HG03039 (cell line): Measurements from ENCODE around the gene FAM193A.
"Not testable (repeated sequence)": the region's sequence is repeated elsewhere in the genome, so short reads cannot be mapped to it uniquely, and the experiment has no call there.

ENCODE experiments used
- ATAC-seq: cut with Tn5 transposase; IDR thresholded peaks from one replicate; pipeline ENCODE4 v1.9.1; 2021; ENCODE audit warnings: mild to moderate bottlenecking, moderate library complexity; ENCODE audit not compliant: unreplicated experiment

The FAM193A gene

DNA sequence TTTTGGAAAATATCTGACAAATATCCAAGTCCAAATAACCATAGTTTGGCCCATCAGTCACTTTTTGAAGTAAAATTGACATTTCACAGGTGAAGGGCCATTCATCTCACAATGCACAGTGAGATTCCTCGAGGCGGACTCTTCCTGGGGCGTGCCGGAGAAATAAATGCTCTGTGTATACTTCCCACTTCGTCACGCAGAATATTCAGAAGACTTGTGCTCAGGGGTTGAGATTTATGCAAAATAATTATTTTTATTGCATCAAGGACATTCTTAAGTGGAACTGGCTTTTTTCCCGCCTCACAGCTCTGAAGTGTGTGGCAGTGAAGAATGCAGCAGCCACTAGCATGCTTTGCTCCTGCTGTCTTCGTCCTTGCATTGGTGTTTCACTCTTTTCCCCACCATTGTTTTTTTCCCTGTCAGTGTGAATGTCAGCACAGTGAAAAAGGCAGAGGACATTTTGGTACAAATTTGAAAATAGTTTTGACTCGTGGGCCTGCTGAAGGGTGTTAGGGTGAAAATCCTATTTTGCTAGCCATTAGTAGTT, 70.6 kb downstream of the FAM193A start:
- no peak for ATAC-seq

DNA sequence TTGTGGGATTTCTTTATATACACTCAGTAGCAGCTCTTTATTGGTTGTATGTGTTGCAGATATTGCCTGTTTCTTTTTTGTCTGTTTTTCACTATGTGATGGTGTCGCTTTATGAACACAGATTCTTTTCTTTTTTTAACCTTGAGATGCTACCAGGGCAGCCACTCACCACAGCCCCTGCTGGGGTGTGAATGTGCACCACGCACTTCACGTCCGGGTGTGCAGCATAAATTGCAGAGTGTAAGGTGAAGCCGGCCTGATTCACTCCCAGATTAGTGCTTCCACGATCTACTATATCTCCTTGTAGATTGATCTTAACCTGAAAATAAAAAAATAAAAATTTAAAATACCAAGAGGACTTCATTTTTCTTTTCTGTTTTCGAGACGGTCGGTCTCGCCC, 71.4 kb downstream of the FAM193A start:
- ATAC-seq, result no peak

DNA sequence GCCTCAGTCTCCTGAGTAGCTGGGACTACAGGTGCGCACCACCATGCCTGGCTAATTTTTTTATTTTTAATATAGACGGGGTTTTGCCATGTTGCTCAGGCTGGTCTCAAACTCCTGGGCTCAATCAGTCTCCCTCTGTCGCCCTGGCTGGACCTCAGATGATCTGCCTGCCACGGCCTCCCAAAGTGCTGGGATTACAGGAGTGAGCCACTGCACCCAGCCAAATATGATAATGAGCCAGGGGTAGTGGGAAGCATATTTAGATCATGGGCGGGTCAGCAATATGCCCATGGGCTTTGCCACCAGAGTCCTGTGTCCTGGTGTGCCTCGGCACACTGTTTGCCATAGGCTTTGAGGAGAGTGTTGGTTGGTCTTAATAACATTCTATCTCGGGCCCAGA, 71.8 kb downstream of the FAM193A start:
- no peak for ATAC-seq

DNA sequence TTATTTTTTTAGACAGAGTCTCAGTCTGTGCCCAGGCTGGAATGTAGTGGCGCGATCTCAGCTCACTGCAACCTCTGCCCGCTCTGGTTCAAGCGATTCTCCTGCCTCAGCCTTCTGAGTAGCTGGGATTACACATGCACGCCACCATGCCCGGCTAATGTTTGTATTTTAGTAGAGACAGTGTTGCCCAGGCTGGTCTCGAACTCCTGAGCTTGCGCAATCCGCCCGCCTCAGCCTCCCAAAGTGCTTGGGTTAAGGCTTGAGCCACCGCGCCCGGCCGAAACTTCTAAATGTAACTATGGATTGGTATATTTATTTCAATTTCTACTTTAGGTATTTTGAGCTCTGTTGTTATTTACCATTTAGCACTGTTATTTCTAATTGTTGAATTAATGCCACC, 79.4 kb downstream of the FAM193A start:
- ATAC-seq, result no peak

DNA sequence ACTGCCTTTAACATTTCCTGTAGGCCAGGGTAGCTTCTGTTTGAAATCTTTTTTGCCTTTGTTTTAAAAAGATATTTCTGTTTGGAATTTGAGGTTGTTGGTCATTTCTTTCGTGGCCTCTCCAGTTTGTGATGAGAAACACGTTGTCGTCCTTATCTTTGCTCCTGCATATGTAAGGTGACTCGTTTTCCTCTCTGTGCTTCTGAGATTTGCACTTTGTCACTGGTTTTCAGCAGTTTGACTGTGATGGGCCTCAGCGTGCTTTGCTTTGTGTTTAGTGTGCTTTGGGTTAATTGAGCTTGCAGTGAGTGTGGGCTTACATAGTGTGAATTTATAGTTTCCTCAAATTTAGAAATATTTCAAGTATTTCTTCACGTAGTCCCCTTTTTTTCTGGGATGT, 81.5 kb downstream of the FAM193A start:
- no peak for ATAC-seq

DNA sequence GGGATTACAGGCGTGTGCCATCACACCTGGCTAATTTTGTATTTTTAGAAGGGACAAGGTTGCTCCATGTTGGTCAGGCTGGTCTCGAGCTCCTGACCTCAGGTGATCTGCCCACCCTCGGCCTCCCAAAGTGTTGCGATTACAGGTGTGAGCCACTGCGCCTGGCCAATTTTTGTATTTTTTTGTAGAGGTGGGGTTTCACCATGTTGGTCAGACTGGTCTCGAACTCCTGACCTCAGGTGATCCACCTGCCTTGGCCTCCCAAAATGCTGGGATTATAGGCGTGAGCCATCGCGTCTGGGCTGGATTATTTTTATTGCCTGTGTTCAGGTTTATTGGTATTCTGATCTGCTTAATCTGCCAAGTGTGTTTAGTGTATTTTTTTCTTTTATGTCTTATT, 82.3 kb downstream of the FAM193A start:
- not testable (repeated sequence) for ATAC-seq

DNA sequence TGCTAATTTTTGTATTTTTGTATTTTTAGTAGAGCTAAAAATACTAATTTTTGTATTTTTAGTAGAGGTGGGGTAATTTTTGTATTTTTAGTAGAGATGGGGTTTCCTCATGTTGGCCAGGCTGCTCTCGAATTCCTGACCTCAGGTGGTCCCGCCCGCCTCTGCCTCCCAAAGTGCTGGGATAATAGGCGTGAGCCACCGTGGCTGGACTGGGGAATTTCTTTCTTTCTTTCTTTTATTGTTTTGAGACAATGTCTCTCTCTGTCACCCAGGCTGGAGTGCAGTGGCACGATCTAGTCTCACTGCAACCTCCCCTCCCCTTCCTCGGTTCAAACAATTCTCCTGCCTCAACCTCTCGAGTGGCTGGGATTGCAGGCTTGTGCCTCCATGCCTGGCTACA, 83.0 kb downstream of the FAM193A start:
- ATAC-seq, result no peak

DNA sequence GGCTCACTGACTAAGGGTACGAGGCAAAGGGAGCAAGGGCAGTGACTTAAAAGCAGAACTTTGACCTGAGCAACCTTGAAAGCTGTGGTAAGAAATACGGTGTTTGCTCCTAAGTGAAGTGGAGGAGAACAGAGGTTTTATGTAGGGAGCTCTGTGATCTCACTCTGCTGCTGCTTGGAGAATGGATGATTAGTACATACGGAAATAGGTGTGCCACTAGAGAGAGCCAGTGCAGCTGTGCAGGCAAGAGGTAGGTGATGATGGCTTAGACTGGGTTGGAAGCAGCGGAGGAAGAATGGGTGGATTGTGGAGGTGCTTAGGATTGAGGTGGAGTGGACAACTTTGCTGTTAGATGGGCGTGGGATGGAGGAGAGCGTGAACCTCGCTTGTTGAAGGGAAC, 85.0 kb downstream of the FAM193A start:
- ATAC-seq, result no peak

DNA sequence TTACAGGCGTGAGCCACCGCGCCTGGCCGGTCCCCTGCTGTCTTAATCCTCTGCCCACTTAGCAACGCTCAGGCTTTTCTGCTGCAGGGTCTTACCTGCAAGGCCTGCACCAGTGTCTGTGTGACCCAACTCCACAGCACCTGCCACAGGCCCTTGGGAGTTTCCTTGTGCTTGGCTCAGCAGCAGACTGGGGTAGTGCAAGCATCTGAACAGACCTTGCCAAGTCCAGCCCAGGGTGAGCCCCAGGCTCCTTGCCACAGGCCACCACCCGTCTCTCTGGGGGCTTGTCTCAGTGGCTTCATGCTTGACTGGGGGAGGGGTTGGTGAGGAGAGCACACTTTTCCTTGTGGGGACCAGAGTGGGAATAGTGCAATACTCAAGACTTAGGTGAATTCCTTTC, 87.0 kb downstream of the FAM193A start:
- no peak for ATAC-seq

DNA sequence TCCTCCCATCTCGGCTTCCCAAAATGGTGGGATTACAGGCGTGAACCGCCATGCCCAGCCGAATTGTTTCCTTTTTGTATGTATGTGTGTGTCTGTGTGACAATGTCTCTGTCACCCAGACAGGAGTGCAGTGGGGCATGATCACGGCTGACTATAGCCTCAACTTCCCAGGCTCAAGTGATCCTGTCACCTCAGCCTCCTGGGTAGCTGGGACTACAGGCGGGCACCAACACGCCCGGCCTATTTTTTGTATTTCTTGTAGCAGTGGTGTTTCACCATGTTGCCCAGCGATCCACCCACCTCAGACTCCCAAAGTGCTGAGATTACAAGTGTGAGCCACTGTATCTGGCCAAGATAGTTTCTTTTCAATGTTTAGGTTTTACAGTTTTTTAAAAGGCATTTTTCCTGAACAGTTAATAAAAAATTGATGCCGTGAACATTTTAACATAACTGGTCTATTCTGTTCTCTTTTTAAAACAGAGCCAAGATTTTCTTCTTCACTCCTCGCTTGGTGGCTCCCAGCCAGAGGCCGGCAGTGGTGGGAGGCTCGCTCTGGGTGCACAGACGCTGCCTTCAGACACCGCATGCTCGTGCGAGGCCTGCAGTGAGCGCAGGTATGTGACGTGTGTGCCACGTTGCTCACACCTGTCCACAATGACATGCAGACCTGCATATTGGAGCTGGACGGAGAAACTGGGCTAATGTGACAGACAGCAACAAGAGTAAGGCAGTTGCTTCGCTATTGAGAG, 88.5 kb downstream of the FAM193A start:
- no peak for ATAC-seq

DNA sequence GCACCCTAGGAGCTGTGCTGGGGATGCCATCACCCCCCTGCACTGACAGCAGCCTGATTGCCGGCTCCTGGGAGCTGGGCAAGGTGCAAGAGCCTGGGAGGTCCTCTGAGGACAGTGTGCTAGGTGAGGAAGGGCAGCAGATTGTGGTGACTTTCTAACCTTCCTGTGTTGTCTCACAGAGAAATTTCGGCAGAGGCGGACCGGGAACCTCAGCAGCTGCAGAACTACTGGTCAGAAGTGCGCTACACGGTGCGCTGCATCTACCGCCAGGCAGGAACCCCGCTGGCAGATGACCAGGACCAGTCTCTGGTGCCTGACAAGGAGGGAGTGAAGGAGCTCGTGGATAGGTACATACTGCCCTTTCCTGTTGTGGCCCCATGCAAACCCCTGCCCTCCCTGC, 89.8 kb downstream of the FAM193A start:
- no peak for ATAC-seq

DNA sequence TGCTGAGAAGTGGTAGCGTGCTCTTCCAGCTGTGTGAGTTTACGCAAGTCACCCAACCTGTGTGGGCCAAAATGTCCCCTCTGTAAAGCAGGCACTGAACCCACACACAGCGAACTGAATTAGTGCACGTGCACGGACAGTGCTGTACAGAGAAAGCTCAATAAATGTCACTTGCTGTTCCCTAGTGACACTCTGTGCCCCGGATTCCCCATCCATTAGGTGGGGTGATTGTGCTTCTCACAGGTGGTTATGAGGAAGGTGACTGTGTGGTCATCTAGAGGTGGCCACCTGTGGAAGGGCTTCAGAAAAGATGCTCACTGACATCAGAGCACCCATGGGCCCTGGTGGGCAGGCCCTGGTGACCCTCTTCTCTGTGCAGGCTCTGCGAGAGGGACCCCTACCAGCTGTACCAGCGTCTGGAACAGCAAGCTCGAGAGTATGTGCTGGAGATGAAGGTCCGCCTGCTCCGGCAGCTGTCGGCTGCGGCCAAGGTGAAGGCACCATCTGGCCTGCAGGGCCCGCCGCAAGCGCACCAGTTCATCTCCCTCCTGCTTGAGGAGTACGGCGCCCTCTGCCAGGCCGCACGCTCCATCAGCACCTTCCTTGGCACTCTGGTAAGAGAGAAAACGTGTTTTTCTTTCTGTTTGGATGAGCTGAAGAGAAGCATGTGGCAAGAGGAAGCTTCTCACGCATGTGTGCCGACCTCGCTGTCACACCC, 94.3 kb downstream of the FAM193A start:
- ATAC-seq, result no peak

DNA sequence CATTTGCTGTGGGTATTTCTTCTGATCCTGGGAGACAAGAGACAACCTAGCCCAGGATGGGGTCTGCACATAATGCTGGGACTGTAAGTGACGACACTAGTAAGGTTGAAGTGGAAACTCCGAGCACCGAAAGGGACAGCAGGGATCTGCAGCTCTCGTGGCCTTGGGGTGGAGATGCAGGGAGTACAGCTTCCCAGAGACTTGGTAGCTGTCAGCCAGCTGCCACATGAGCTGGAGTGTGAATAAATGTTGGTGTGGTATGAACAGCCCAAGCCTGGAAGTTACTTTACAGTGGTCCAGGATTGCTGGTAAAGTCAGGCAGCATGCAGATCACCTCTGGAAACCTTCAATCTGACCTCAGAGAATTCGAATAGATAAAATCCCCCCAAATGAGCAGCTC, 97.6 kb downstream of the FAM193A start:
- no peak for ATAC-seq

DNA sequence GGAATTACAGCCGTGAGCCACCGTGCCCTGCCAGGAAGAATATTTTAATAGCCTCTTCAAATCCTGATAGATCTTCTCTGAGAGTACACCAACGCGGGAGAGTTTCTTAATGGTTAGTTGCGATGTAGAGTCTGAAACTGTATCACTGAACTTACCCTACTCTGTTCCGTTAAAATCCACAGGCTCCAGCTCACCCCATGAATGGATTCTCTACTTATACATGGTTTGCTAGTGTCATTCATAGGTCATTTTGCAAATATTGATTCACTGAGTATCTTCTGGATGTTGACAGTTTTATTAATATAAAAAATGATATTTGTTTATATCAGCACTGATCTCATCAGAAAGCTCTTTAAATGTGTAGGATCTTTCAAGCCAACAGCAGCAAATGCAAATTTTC, 99.9 kb downstream of the FAM193A start:
- ATAC-seq, result no peak

DNA sequence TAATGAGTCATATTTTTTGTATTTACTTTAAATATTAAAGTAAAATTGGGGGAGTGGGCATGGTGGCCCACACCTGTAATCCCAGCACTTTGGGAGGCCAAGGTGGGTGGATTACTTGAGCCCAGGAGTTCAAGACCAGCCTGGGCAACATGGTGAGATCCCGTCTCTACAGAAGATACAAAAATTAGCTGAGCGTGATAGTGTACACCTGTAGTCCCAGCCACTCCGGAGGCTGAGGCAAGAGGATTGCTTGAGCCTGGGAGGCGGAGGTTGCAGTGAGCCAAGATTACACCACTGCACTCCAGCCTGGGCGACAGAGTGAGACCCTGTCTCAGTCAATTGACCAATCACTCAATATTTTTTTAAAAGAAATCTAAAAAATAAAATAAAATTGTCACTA, 100.5 kb downstream of the FAM193A start:
- ATAC-seq, result not testable (repeated sequence)

DNA sequence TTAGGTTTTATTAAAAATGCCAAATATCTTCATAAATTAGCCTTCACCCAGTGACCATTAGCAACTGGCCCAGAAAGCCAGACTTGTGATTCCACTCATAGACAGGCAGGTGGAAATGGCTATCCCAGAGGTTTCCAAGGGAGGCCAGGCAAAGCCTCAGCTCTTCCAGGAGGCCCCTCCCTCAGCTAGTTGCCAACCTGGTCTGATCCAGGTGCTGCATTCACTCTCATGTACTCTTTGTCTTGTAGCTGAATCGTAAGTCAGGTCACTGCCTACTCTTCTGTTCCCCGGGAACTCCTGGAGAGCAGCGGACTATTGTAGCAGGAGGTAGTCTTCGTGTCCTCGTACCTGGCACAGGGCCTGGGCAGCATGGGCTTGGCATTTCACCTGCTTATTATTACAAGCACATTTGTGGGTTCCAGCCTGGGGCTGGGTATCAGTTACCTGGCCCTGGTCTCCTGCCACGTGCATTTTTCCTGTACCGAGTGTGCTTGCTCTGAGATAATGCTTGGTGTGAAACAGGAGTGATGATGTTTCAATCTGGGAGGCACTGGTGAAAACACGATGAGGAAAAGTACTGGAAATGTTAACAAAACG, 101.6 kb downstream of the FAM193A start:
- ATAC-seq, result no peak

DNA sequence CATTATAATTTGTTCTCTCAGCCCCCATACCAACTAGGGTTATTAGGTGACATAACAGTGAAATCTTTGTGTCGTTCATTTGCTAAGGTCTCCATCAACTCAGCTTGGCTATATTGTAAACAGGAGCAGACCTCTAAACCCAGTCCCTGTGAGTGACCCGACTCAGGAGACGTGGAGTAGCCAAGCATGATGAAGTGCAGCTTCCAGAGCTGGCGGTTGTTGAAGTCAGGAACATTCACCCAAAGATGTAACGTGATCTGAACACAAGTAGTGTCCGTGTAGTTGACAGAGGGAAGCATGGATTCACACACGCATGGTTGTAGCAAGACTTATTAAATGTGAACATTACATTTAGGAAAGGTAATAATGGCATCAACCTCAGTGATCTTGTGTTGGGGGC, 102.3 kb downstream of the FAM193A start:
- no peak for ATAC-seq

DNA sequence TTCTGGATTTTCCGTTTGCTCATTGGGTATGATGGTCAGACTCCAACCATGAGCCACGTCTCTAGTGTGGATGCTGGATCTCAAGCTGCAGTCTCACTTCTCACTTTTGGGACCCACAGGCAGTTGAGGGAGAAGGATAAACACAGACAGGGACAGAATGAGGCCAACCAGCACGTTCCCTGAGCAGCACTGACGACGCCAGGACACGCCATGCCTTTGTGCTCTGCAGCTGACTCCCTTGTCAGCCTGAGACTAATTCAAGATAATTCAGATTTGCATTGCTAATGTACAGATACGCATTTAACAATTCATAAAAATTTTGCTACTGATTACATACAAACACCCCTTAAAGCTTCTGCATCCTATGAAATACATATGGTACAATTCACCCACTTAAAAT, 106.5 kb downstream of the FAM193A start:
- no peak for ATAC-seq

DNA sequence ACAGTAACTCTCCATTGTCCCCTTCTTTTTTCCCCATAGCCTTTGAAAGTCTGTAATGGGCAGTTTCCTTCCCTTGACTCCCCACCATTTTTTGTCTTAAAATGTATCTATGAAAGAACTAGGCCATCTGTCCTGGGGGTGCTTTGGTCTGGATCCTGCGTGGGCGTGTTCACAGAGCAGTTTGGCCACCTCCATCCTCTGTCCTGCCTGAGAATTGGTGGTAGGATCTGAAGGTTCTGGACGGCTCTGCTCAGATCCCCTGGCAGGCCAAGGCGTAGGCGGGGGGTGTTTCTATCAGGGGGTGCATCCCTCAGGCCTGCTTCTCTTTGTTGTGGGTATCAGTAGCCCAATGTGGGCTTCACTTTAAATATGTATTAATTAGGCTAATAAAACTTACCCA, 107.1 kb downstream of the FAM193A start:
- ATAC-seq, result no peak

DNA sequence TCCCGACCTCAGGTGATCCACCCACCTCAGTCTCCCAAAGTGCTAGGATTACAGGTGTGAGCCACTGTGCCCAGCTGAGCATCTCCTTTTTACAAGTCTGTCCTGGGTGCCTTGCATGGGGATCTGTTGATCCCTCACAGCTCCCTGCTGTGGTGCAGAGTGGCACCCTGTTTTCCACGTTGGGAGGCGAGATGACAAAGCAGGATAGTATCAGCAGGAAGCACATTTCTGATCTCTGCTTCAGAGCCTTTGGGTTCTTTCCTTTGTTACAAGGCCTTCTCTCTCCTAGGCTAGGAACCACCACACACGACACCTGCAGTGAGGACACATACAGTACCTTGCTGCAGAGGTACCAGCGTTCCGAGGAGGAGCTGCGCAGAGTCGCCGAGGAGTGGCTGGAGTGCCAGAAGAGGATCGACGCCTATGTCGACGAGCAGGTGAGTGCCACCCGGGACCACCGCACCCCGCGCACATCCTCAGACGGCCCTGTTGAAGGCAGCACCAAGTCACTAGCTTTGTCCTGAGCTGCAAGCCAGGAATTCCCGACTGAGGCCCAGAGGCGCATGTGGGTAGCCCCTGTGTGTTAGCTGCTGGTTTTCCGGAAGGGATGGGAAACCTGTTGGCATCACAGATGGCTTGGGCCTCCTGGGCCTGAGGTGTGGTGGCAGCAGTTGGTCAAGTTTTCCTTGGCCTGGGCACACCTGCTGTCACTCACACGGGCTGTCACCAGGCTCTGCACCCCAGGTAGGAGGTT, 110.1 kb downstream of the FAM193A start:
- no peak for ATAC-seq
